Astrocyte of the spinal cord (primary cell): Measurements from ENCODE around the gene ATRNL1.

ENCODE experiments used
- DNase-seq: peaks from one replicate; pipeline ENCODE4 v3.0.0; 2011; ENCODE audit warnings: low read depth, low spot score
- H3K4me3 ChIP-seq: 2 replicates; pipeline ENCODE4 v1.5.1; 2011; ENCODE audit warnings: low read depth, mild to moderate bottlenecking, low read length, moderate library complexity
- in situ Hi-C: cut with HindIII; loops from 2 replicates; pipeline ENCODE4 v1.10.0; 2017; ENCODE audit warnings: low sequenced_read_pairs
- TF ChIP-seq, protein P1 (sequence below): IDR thresholded peaks from 2 replicates; pipeline ENCODE4 v1.5.1; 2012; ENCODE audit warnings: low read depth, mild to moderate bottlenecking, low read length, inconsistent platforms

The ATRNL1 gene

DNA sequence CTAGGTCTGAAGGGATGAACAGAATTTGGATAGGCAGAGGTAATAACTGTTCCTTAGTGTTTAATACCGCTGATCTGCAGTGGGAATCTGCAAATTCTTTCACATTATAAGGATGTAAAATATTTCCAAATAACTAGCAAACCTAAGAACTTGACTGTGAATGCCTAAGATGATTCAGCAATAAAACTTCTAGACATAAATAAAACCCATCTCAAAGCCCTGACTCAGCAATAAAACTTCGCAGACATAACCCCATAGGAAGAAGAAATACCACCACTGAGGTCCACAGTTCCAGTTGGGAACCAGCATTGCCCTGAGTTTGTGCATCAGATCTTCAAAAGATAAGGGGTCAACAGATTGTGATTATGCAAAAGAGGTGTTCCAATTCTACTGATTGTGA lies 825.6 kb downstream of the ATRNL1 start:
- in situ Hi-C loops, result no loop called here
- peak; percentile 37 for DNase-seq
- H3K4me3 ChIP-seq, result no peak overlapping the region
- TF ChIP-seq, protein P1, sequence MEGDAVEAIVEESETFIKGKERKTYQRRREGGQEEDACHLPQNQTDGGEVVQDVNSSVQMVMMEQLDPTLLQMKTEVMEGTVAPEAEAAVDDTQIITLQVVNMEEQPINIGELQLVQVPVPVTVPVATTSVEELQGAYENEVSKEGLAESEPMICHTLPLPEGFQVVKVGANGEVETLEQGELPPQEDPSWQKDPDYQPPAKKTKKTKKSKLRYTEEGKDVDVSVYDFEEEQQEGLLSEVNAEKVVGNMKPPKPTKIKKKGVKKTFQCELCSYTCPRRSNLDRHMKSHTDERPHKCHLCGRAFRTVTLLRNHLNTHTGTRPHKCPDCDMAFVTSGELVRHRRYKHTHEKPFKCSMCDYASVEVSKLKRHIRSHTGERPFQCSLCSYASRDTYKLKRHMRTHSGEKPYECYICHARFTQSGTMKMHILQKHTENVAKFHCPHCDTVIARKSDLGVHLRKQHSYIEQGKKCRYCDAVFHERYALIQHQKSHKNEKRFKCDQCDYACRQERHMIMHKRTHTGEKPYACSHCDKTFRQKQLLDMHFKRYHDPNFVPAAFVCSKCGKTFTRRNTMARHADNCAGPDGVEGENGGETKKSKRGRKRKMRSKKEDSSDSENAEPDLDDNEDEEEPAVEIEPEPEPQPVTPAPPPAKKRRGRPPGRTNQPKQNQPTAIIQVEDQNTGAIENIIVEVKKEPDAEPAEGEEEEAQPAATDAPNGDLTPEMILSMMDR, result no peak

GRCh38 chr10:115921795-115922194 lies 828.6 kb downstream of the ATRNL1 start:
- TF ChIP-seq, protein P1, result no peak
- in situ Hi-C loops, result no loop called here
- DNase-seq, result no peak
- H3K4me3 ChIP-seq, result no peak overlapping the region

- TF ChIP-seq, protein P1, result no peak
- in situ Hi-C loops, result no loop called here
- DNase-seq, result no peak
- H3K4me3 ChIP-seq, result no peak overlapping the region
Observed at GRCh38 chr10:115931309-115931708, 838.1 kb downstream of the ATRNL1 start.

DNA sequence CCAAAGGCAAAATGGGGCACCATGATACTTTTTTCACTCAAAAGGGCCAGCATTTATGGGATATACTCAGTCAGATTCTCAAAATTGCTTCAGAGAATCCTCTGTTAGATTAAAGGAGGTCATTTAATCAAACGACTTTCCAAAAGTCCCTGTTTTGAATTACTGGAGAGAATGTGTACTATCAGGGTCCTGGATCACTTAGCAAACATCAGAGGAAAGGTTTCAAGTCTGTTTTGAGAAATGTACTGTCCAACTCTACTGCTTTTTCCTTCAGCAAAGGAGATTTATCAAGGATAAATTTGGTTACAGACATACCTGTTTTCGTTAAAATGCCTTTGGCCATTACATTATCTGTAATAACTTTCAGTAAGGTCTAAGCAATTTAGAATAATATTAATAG lies 838.9 kb downstream of the ATRNL1 start:
- no peak overlapping the region for H3K4me3 ChIP-seq
- TF ChIP-seq, protein P1, result no peak
- no peak for DNase-seq
- in situ Hi-C loops, result no loop called here

DNA sequence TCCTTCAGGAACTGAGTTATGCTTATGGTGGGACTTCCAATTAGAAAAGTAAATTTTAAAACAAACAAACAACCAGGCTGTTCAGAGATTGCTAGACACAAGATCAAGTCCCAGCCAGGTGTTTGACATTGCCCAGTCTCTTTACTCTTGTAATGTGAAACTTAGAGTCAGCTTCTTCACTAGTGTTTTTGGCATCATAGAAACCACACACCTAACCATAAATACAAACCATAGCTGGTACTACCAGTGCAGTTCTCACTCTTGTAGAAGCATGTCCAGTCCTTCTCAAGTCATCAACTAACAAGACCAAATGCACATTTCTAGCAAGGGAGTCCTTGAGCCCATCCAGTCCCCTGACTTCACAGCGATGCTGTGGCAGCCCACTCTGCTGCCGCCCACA lies 839.9 kb downstream of the ATRNL1 start:
- no peak overlapping the region for H3K4me3 ChIP-seq
- no peak for DNase-seq
- TF ChIP-seq, protein P1, result no peak
- in situ Hi-C loops, result no loop called here

DNA sequence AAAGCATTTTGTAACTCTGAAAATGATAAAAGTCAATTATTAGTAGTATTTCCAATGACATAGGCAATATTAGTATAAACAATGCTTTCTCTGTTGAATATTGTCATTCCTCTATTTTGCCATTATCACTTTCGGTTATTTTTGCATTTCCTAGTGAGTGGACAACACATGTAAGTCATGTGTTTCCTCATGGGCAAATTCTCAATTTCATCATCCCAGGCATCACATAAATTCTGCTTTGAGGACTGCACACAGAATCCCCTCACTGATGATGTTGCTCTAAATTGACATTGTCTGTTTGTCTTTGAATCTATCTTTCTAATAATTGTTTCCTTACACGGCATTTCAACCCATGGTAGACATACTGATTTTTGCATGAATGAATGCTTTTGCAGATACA lies 842.6 kb downstream of the ATRNL1 start:
- no peak overlapping the region for H3K4me3 ChIP-seq
- TF ChIP-seq, protein P1, result no peak
- in situ Hi-C loops, result no loop called here
- no peak for DNase-seq
